Frontal cortex (tissue), 4 donors: ENCODE measurements around the gene SH3YL1. TPM values are rescaled to one million over a fixed set of nuclear protein-coding genes. Genes with fewer than 3 reads are reported as not detected.

Source experiments
- DNase-seq, 2 donors: peaks; one replicate each; pipeline ENCODE4 v3.0.0; 2012; ENCODE audit warnings: low spot score in 2 of 2
- FAIRE-seq: peaks from 2 replicates; lab custom pipeline; 2012; peaks lifted over from hg19 to GRCh38; lab: Jason Lieb, UNC
- total RNA-seq: library from RNA; depleted of rRNA; stranded (reverse); fragments of >200 nt; gene quantifications from one replicate; pipeline ENCODE4 v1.2.3, GENCODE V29; 2014
- donor health status: control.
- donor health status: control.
- donor health status: control.

Gene SH3YL1
- total RNA-seq, 1 donor from 2014 or later, result 55.4 TPM

GRCh38 chr2:282371-283263 lies 18.8 kb upstream of the SH3YL1 start:
- DNase-seq (no peak), FAIRE-seq (no peak)

GRCh38 chr2:281381-281780 lies 17.5 kb upstream of the SH3YL1 start:
- no peak for FAIRE-seq
- DNase-seq, result no peak

- no peak for DNase-seq
- no peak for FAIRE-seq
Observed at GRCh38 chr2:280650-281110, 16.8 kb upstream of the SH3YL1 start.

GRCh38 chr2:279956-280649 lies 16.3 kb upstream of the SH3YL1 start:
- DNase-seq (no peak), FAIRE-seq (no peak)

GRCh38 chr2:279366-279765 lies 15.5 kb upstream of the SH3YL1 start:
- DNase-seq (no peak), FAIRE-seq (no peak)

GRCh38 chr2:278927-279320 lies 15.1 kb upstream of the SH3YL1 start:
- no peak for FAIRE-seq
- DNase-seq, result no peak

GRCh38 chr2:278312-278926 lies 14.6 kb upstream of the SH3YL1 start:
- FAIRE-seq (no peak), DNase-seq (no peak)

GRCh38 chr2:275466-275865 lies 11.6 kb upstream of the SH3YL1 start:
- DNase-seq (no peak), FAIRE-seq (no peak)

GRCh38 chr2:274503-274902 lies 10.7 kb upstream of the SH3YL1 start:
- no peak for FAIRE-seq
- no peak for DNase-seq

- FAIRE-seq (no peak), DNase-seq (no peak)
Observed at GRCh38 chr2:273333-273732, 9.5 kb upstream of the SH3YL1 start.

- DNase-seq, result no peak
Observed at GRCh38 chr2:271917-272316, 8.1 kb upstream of the SH3YL1 start.

GRCh38 chr2:270861-271260 lies 7.0 kb upstream of the SH3YL1 start:
- DNase-seq (no peak), FAIRE-seq (no peak)

More at GRCh38 chr2:271917-272316, 8.1 kb upstream of the SH3YL1 start:
- FAIRE-seq, result no peak

GRCh38 chr2:269356-270030 lies 5.7 kb upstream of the SH3YL1 start:
- no peak for DNase-seq
- FAIRE-seq, result no peak

- FAIRE-seq (no peak), DNase-seq (no peak)
Observed at GRCh38 chr2:268323-268722, 4.5 kb upstream of the SH3YL1 start.

- FAIRE-seq, result no peak
- peak; percentile 93 to 96 for DNase-seq
Observed at GRCh38 chr2:264493-265468, 949 bp upstream of the SH3YL1 start, which contains the start of gene ACP1. TSS of gene ACP1 (plus strand) at chr2:264947. CDS start at chr2:264965, 18 bp downstream.

GRCh38 chr2:263022-263738 lies 652 bp downstream of the SH3YL1 start:
- FAIRE-seq, result no peak
- no peak for DNase-seq

GRCh38 chr2:262117-262516 lies 1.7 kb downstream of the SH3YL1 start:
- FAIRE-seq, result no peak

GRCh38 chr2:260507-261161 lies 3.2 kb downstream of the SH3YL1 start:
- DNase-seq, result no peak
- no peak for FAIRE-seq

More at GRCh38 chr2:262117-262516, 1.7 kb downstream of the SH3YL1 start:
- DNase-seq, result no peak
